ENCODE data around the gene SLC35G4.
"Not testable (repeated sequence)": the region's sequence is repeated elsewhere in the genome, so short reads cannot be mapped to it uniquely, and the experiment has no call there.

SLC35G4 gene

DNA sequence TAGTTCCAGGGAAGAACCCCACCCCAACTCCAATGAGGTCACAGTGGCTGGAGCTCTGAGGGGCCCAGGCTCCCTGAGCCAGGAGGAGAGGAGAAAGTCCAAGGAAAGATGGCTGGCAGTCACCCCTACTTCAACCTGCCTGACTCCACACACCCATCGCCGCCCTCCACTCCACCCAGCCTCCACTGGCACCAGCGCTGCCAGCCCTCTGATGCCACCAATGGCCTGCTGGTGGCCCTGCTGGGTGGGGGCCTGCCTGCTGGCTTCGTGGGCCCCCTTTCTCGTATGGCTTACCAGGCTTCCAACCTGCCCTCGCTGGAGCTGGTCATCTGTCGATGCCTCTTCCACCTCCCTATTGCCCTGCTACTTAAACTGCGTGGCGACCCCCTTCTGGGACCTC, at the start of gene SLC35G4:
SLC35G4 (plus strand) TSS at position 109 of the 400 bp plus-strand sequence; CDS start at position 109, 0 bp downstream.
- not testable (repeated sequence) for DNase-seq

DNA sequence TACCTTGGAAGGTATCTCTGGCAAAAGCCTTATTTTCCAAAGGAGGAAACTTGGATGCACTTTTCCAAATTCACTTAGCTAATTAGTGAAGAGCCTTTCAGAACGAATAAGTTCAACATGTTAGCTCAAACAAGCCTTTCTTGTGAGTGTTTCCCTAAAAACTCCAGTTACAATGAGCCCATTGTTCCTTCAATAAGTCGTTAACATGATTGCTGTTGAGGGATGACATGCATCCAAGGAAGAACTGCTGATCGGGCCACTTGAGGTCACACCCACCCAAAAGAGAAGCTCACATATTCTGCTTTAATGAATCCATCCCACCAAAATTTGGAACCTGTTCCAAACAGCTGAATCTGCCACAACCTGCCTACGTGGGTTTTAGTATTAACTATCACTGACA, 48.1 kb upstream of the SLC35G4 start:
- DNase-seq: no peak

DNA sequence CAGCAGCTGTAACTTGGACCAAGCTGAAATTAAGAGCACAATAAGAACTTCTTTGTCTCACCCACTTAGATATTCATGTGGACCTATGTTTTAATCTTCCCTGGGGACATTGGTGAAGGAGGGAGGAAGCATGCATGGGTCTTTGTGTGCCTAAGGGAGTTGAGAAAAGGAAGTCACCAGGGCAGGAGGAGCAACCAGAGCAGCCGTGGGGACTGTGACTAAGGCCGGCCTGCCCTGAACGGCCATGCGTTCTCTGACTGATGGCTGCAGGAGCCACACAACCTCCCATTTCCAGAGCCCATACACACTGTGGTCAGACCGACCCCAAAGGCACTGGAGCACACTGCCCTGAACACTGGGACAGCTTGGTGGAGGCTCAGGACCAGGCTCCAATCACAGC, 43.7 kb upstream of the SLC35G4 start:
- no peak for DNase-seq

DNA sequence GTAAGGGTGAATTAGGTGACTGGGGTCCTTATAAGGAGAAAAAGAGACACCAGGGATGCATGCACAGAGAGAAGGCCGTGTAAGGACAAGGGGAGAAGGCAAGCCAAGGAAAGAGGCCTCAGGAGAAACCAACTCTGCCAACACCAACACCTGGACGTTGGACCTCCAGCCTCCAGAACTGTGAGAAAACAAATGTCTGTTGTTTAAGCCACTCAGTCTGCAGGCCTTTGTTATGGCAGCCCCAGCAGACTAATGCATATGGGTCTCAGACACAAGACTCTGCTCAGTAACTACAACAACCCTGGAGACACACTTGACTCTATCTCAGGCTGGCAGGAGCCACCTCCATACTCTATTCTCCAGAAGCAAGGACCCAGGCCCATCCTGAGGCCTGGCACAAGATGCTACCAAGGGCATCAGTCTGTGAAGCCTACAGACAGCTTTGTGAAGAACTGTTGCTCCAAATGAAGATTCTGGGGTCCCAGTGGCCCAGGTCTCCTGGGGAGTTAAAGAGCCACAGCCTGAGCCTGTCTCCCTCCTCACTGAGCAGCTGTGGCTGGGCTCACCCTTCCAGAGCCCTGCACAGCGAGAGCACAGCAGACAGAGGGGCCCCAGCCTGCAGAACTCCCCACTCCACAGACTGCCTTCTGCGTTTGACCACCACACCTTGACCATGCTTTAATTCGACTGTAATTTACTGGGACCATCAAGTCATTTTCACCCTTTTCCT, 43.0 kb upstream of the SLC35G4 start:
- DNase-seq: no peak

DNA sequence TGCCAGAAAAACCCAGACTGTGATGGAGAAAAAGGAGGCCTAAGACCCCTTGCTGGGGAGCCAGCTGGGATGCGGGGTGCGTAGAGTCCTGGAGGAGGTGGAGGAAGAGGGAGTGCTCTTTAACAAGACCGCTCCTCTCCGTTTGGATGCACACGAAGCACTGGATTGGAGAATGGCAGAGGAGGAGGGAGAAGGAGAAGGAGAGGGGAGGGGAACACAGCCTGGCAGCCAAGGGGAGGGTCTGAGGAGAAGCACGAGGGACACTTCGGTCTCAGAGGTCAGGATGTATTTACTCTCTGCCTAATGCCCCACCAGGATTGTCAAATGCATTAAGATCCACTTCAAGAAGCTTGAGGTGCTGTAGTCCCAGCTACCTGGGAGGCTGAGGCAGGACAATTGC, 42.0 kb upstream of the SLC35G4 start:
- DNase-seq: no peak

DNA sequence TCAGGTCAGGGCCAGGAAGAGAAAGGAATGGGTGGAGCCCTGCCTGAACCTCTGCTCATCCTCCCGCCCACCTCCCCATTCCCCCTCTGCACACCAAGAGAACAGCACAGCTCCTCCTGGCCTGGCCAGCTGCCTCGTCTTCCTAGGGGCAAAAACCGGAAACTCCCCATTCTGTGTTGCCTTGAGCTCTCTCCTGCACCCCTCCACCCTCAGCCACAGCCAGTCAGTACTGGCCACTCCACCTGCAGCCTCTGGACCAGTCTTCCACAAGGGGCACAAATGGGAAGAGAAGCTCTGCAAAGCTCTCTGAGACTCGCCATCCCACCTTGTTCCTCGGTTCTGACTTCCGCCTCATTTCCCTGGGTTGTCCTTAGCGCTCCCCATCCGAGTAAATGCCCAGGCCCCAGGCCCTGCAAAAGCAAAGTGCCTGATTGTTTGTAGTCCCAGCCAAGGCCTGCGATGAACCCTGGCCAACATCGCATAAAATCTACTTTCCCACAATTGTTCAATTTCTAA, 39.3 kb upstream of the SLC35G4 start:
- DNase-seq: no peak

DNA sequence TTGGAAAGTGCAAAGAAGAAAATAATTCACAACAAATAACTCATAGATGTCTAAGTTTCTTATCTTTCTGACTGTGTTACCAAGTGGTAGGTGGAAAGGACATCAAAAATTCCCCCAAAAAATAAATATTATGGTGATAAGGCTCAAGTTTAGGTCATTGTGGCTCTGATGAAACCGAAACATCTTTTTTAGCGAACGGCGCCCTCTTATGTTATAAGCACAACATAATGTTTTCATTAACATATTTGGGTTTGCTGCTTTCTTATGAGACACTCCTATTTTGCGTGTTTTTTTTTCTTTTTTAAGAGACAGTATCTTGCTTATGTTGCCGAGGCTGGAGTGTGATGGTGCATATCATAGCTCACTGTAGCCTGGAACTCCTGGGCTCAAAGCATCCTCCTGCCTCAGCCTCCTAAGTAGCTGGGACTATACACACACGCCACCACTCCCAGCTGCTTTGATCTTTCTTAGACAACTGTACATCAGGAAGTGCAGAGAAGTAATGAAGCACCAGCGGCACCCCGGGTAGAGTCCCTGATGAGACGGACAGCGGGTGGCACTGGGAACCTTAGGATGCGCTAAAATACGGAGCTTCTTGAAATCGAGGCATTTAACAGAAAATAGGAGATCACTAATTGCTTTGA, 38.5 kb upstream of the SLC35G4 start:
- no peak for DNase-seq

DNA sequence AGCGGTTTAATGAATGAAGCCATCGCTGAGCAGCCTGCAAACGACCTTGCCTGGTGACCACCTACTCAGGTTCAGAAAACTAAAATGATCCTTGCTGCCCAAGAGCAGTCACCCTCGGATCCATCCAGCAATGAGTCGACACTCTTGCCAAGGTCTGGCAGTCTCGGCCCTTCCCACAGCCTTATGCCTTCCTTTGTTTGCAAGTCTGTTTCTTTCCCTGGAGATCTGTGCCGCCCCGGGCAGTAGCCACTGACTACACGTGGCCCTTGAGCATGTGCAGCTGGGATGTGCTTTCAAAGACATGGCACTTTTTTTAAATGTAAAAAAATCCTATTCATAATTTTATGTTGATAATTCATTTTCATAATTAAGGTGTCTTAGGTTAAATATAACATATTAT, 37.2 kb upstream of the SLC35G4 start:
- no peak for DNase-seq

DNA sequence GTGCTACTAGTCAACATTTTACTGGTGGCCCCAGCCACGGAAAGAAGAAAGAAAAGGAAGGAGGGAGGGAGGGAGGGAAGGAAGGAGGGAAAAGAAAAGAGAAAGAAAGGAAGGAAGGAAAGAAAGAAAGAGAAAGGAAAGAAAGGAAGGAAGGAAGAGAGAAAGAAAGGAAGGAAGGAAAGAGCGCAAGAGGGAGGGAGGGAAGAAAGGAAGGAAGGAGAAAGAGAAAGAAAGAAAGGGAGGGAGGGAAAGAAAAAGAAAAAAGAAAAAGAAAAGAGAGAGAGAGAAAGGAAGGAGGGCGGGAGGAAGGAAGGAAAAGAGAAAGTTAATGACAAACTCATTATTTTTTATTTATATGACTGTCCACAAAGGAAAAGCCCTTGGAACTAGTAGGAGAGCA, 34.9 kb upstream of the SLC35G4 start:
- DNase-seq: no peak

DNA sequence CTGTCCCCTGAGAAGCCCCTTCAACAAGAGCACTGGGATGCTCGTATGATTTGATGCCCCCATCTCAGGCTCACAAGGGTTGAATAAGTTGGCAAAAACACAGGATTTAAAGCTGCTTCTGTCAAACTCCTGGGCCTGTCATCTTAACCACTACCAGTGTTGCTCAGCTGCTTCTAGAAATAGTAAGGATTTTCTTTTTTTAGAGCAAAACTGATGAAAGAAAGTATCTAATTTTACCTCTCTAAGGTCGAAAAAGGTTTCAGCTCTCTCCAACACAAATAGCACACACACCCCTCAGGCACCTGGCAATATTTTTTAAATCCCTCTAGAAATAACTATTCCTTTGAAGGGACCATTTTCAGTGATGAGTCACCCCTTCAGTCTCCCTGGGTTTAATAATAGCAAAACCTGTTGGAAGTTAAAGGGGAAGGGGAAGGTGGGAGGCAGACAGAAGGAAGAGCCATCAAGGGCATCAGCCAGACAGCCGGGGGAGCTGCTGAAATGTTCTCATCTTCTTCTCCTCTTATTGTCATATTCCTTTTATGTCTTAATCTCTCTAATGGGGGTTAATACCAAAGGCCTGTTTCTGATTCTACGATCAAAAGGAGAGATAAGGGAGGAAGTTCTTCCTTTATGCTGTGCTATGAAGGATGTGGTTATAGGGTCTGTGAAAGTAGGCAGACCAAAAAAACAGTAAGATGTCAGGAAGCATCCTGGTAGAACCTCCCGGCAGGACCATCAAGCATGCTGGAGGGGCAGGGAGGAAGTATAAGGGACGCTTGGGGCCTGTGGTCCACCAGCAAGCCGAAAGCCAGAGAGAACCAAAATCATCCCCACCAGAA, 31.9 kb upstream of the SLC35G4 start:
- DNase-seq: no peak

DNA sequence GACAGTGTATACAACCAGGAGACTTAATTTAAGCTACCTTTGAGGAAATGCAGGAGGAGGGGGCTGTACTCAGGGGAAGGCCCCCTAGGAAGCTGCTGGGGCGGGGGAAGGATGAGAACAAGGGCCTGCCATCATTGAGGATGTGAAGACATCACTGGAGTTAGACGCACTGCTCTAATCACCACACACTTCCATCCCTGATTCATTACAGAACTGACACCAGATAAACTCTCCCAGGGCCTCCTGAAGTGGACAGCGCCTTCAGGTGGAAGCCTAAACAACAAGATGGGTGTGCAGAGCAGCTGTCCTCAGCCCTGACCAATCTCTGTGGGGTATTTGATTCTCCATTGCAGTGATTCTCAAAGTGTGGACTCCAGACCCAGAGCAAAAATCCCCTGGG, 30.6 kb upstream of the SLC35G4 start:
- no peak for DNase-seq

DNA sequence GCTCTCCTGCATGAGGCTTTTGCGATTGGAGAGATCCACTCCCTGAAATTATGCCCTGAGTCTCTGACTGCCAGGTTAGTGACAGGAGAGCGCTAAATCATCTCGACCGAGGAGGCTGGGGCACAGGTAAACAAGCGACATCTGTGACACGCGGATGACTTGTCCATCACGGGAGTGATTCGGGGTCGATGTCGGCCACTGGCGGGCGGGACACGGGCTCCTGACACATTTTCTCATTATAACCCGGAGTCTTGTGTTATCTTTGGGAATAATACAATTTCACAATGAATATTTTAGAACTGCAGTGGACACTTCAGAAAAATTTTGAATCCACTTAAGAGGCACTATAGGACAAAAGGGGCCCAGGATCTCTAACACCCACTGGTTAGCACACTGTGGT, 29.5 kb upstream of the SLC35G4 start:
- no peak for DNase-seq

DNA sequence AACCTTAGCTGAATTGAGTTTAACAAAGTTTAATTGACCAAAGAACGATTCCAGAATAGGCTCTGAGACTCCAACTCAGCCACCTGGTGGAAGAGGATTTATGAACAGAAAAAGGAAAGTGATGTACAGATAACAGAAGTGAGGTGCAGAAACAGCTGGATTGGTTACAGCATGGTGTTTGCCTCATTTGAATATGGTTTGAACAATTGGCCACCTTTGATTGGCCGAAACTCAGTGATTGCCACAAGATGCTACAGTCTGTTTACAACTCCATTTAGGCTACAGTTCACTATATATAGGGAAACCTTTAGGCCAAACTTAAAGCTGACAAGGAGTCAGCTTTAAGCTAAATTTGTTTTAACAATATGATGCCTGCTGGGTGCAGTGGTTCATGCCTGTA, 28.1 kb upstream of the SLC35G4 start:
- no peak for DNase-seq

DNA sequence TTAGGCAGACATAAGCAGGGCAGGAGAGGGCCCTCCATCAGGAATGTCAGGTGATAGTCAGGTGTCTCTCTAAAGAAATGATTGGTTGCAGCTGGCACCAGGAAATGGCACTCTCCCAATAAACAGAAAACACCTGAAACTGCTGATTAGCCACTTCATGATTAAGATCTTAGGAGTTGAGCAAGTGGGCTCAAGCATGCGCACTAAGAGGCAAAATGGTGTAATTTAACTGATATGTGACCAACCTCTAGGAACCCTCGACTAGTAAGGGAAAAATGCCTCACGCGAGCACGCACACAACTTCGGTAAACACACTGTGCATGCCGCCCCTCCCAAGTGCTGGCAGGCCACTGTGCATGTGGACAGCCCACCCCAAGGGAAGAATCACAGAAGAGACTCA, 23.8 kb upstream of the SLC35G4 start:
- no peak for DNase-seq

DNA sequence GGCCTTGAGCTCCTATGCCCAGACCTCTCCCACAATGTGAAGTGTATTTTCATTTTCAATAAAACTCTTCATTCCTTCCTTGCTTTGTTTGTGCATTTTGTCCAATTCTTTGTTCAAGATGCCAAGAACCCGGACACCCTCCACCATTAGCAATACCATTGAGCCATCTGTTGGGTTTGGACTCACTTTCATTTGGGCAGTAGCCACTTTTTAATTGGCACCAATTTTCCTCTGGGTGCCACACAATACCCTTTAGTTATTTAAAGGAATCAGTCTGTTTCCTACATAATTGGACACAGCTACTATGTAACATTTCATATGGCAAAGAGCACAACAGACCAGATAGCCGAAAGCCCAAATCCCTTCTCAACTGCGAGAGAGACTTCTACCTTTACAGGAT, 22.5 kb upstream of the SLC35G4 start:
- no peak for DNase-seq

DNA sequence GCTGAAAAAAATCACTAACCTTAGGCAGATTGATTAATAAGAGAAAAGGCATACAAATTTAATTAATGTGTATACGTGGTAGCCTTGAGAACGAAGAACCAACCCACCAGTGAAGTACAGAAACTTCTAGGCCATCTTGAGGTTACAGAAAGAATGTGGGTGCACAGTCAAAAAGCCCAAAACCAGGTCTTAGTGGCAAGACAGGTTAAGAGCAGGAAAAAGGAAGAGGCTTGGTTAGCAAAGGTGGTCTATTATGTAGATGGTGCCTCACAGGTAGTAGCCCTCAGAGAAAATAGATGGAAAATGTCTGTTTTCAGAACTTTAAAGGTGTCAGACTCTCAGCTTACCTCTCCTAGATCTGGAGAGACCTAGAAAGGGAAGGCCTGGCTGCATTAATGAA, 22.0 kb upstream of the SLC35G4 start:
- no peak for DNase-seq

DNA sequence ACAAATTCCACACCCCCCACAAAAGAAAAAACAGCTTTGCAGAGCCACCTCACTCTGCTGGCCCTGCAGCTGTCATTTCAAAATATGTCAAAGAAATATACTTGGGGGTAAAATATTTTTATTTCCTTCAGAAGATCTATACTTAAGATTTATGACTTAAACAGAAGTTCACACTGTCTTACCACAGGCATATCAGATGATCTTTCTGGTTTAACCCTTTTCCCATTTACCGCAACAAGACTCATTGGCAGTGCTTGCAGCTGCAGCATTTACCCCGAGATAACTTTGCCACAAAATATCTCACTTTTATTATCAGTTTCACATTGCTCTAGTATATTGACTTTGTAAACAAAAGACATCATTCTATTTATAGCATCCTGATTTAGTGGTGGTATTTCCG, 21.6 kb upstream of the SLC35G4 start:
- DNase-seq: no peak

DNA sequence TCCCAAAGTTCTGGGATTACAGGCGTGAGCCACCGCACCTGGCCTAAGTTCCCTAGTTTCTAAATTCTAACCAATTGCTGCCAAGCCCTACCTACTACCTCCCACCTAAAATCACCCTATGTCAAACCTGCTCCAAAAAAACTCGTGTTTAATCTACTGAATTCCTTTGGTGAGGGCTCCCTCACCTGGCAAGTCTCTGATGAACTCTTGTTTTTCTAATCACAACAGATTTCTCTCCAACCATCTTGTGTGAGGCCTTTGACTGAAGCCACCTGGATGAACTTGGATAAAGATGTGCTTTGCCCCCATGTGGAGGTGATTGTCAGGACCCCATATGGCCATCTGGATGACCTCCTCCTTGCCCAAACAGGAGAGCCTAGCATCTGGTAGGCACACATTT, 17.4 kb upstream of the SLC35G4 start:
- DNase-seq: no peak

DNA sequence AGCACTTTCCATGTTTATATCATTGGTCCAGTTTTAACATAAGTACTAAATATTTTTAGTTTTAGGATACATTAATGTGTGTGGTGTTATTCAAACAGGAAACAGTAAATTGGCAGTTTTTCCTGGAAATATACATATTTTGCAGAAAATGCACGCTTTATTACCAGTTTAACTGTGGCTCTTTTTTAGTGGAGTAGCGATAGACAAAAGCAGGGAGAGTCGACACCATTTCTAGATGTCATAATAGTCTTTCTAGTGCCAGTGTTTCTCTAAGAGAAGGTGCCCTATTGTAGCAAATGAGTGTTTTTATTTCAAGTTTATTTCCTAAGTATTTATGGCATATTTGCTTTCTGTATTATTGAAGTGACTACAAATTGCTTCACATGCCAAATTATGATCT, 9.1 kb upstream of the SLC35G4 start:
- DNase-seq: no peak

DNA sequence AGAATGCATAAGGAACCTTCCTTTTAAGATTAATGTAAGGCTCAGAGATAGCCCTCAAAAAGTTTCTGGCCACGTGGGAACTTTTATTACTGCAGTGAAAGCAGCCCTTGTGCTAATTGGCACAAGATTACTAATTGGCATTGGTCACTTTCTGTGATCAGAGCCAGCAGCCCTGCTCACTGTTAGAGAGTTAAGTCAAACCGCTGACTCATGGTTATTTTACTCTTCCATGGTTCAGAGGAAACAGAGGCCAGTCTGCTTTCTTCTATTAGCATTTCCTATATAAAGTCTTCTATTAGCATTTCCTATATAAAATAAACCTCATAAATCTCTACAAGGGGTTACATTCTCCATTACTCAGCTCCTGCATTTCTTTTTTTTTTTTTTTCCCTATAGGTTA, 1.5 kb upstream of the SLC35G4 start:
- no peak for DNase-seq

DNA sequence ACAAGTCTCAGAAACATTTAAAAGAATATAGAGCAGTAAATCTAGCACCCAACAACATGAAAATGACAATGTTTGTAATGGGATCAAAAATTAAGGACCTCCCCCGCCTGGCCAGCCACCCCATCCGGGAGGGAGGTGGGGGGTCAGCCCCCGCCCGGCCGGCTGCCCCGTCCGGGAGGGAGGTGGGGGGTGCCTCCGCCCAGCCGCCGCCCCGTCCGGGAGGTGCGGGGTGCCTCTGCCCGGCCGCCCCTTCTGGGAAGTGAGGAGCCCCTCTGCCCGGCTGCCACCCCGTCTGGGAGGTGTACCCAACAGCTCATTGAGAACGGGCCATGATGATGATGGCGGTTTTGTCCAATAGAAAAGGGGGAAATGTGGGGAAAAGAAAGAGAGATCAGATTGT, 778 bp upstream of the SLC35G4 start:
- DNase-seq: not testable (repeated sequence)

DNA sequence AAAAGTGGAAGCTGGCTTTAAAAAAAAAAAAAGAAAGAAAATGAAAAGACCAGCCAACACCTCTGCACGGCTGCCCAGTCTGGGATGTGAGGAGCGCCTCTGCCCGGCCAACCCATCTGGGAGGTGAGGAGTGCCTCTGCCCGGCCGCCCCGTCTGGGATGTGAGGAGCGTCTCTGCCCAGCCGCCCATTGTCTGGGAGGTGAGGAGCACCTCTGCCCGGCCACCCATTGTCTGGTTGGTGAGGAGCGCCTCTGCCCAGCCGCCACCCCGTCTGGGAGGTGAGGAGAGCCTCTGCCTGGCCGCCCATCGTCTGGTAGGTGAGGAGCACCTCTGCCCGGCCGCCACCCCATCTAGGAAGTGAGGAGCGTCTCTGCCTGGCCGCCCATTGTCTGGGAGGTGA, 3.7 kb downstream of the SLC35G4 start:
- DNase-seq: not testable (repeated sequence)

DNA sequence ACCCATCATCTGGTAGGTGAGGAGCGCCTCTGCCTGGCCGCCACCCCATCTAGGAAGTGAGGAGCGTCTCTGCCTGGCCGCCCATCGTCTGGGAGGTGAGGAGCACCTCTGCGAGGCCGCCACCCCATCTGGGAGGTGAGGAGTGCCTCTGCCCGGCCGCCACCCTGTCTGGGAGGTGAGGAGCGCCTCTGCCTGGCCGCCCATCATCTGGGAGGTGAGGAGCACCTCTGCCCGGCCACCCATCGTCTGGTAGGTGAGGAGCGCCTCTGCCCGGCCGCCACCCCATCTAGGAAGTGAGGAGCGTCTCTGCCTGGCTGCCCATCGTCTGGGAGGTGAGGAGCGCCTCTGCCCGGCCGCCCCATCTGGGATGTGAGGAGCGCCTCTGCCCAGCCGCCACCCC, 4.2 kb downstream of the SLC35G4 start:
- DNase-seq: not testable (repeated sequence)

DNA sequence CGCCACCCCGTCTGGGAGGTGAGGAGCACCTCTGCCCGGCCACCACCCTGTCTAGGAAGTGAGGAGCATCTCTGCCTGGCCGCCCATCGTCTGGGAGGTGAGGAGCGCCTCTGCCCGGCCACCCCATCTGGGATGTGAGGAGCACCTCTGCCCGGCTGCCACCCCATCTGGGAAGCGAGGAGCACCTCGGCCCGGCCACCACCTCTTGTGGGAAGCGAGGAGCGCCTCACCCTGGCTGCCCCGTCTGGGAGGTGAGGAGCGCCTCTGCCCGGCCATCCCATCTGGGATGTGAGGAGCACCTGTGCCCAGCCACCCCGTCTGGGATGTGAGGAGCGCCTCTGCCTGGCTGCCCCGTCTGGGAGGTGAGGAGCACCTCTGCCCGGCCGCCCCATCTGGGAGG, 4.6 kb downstream of the SLC35G4 start:
- DNase-seq: not testable (repeated sequence)
